ENCODE results near the gene MARK3. TPM values are rescaled to one million over a fixed set of nuclear protein-coding genes. Genes with fewer than 3 reads are reported as not detected.

MARK3 gene
- total and polyA plus RNA-seq, 2 experiments from 2014 or later, result 72.9 to 88.3 TPM

GRCh38 chr14:103504991-103505565, 119.9 kb downstream of the MARK3 start:
- no peaks in the 10 kb centered on the region for H3K27me3 ChIP-seq
- no peak overlapping the region for H3K4me3 ChIP-seq
- no peak for DNase-seq (ENCODE audit: low read depth in 1 of 2, low spot score in 1 of 2)
- H3K27ac ChIP-seq, result no peak overlapping the region
- no peaks in the 10 kb centered on the region for H3K4me1 ChIP-seq (ENCODE audit: low read depth)
- H3K36me3 ChIP-seq, result peaks cover 29% of the 10 kb centered on the region
- TF ChIP-seq, protein P1, sequence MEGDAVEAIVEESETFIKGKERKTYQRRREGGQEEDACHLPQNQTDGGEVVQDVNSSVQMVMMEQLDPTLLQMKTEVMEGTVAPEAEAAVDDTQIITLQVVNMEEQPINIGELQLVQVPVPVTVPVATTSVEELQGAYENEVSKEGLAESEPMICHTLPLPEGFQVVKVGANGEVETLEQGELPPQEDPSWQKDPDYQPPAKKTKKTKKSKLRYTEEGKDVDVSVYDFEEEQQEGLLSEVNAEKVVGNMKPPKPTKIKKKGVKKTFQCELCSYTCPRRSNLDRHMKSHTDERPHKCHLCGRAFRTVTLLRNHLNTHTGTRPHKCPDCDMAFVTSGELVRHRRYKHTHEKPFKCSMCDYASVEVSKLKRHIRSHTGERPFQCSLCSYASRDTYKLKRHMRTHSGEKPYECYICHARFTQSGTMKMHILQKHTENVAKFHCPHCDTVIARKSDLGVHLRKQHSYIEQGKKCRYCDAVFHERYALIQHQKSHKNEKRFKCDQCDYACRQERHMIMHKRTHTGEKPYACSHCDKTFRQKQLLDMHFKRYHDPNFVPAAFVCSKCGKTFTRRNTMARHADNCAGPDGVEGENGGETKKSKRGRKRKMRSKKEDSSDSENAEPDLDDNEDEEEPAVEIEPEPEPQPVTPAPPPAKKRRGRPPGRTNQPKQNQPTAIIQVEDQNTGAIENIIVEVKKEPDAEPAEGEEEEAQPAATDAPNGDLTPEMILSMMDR (IDR thresholded peaks at IDR 0.05; ENCODE audit: low read depth, low read length), result no peak
- H3K9me3 ChIP-seq (ENCODE audit: low read depth), result no peaks in the 10 kb centered on the region

DNA sequence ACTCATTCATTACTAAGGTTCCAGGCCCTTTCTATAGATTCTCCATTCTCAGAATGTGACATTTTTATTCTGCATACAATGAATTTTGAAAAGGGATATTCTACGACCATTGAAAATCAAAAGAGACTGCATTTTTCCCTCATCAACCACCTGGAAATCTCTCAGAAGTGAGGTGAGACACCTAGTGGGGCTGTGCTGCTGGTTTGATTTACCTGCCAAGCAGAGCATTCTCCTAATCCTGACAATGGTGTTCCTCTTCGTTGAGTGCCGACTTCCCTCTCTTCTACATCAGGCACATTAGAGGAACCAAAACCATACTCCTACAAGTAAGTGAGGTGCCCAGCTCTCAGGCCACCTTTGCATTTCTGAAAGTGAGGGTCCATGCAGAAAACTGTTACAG, 122.5 kb downstream of the MARK3 start:
- TF ChIP-seq, protein P1 (IDR thresholded peaks at IDR 0.05; ENCODE audit: low read depth, low read length), result no peak
- Histone ChIP-seq H3K4me1 (ENCODE audit: low read depth) (no peaks in the 10 kb centered on the region), H3K27me3 (no peaks in the 10 kb centered on the region), H3K27ac (no peak overlapping the region), H3K9me3 (ENCODE audit: low read depth) (no peaks in the 10 kb centered on the region), H3K4me3 (no peak overlapping the region), H3K36me3 (peaks cover 23% of the 10 kb centered on the region)
- DNase-seq (ENCODE audit: low read depth in 1 of 2, low spot score in 1 of 2), result no peak

DNA sequence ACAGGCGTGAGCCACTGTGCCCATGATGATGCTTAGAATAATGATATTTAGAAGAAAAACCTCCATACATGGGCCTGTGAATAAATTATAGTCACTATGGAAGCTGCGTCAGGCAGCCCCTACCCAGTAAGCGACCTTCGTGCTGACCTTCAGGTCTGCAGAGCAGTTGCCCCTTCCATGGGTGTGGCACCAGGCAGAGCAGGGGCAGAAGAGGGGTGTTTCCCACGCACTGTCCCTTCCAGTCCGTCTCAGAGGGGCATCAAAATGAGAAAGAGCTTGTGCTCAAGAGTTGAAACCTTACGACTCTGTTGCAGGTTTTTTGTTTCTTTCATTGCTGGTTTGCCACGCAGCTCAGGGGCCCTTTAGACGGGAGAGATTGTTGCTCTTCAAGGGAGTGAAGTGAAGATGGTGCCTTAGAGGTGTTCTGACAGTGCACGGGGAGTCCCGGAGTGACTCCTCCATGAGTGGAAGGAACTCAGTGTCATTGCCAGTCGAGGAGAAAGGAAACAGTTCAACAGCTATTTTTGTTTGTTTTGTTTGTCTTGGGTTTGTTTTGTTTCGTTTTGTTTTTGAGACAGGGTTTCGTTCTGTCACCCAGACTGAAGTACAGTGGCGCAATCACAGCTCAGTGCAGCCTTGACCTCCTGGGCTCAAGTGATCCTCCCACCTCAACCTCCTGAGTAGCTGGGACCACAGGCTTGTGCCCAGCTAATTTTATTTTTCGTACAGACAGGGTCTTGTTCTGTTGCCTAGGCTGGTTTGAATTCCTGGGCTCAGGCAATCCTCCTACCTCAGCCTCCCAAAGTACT, 123.5 kb downstream of the MARK3 start:
- H3K36me3 ChIP-seq, result peaks cover 14% of the 10 kb centered on the region
- H3K4me3 ChIP-seq, result no peak overlapping the region
- TF ChIP-seq, protein P1 (IDR thresholded peaks at IDR 0.05; ENCODE audit: low read depth, low read length), result no peak
- H3K9me3 ChIP-seq (ENCODE audit: low read depth), result no peaks in the 10 kb centered on the region
- no peaks in the 10 kb centered on the region for H3K27me3 ChIP-seq
- no peak for DNase-seq (ENCODE audit: low read depth in 1 of 2, low spot score in 1 of 2)
- no peaks in the 10 kb centered on the region for H3K4me1 ChIP-seq (ENCODE audit: low read depth)
- H3K27ac ChIP-seq, result no peak overlapping the region

DNA sequence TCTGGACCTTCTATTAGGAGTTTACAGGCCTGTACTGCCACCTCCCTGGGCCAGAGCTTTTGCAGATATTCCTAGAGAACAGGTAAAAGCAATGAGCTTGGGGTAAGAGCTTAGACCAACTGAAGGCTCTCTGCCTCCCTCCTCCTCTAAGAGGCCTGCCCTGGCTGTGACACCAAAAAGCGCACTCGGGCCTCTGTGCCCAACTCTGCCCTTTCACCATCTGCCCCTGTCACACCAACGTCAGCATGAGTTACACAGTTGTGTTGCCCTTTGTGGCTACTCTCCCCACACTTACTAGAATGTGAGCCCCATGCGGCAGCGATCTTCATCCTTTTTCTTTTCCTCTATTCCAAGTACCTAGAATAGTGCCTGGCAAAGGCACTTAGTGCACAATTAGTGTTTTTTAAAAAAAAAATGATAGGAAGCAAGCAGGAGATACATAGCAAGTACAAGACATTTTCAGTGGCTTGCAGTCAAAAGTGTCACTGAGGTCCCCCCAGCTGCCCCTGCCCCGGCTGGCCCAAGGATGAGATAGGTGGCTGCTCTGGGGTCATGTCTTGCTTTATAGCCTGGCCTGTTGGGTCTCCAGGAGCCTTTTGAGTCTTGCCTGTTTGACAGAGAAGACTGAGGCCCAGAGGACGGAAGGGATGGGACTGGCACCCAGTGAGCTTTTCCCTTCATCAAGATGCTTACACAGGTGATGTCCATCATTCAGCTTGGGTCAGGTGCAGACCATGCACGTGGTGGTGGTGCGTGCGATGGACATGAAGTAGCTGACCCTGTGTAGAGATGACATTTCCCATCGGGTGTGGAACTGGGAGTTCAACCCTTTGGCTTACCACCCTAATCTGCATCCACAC, 124.9 kb downstream of the MARK3 start:
- no peak for DNase-seq (ENCODE audit: low read depth in 1 of 2, low spot score in 1 of 2)
- H3K9me3 ChIP-seq (ENCODE audit: low read depth), result no peaks in the 10 kb centered on the region
- H3K4me1 ChIP-seq (ENCODE audit: low read depth), result no peaks in the 10 kb centered on the region
- no peaks in the 10 kb centered on the region for H3K27me3 ChIP-seq
- no peak overlapping the region for H3K27ac ChIP-seq
- TF ChIP-seq, protein P1 (IDR thresholded peaks at IDR 0.05; ENCODE audit: low read depth, low read length), result no peak
- no peak overlapping the region for H3K4me3 ChIP-seq
- H3K36me3 ChIP-seq, result peaks cover 6% of the 10 kb centered on the region

Measured in cardiac muscle cell (in vitro differentiated cells and primary cell).